HG03066 (cell line): ENCODE measurements around the gene HTT.
"Not testable (repeated sequence)": the region's sequence is repeated elsewhere in the genome, so short reads cannot be mapped to it uniquely, and the experiment has no call there.

Experiments
- ATAC-seq: cut with Tn5 transposase; IDR thresholded peaks from one replicate; pipeline ENCODE4 v1.9.1; 2021; ENCODE audit warnings: low read depth; ENCODE audit not compliant: unreplicated experiment

HTT gene

GRCh38 chr4:3044870-3045819, 29.3 kb upstream of the HTT start:
- no peak for ATAC-seq

GRCh38 chr4:3046162-3046561, 28.3 kb upstream of the HTT start:
- no peak for ATAC-seq

GRCh38 chr4:3046623-3047022, 27.9 kb upstream of the HTT start:
- ATAC-seq, result no peak

- peak; percentile 92 for ATAC-seq
These were observed 26.8 kb upstream of the HTT start for GRCh38 chr4:3047464-3048286.

GRCh38 chr4:3051141-3051897, 23.2 kb upstream of the HTT start:
- not testable (repeated sequence) for ATAC-seq

GRCh38 chr4:3054169-3054759, 20.2 kb upstream of the HTT start:
- no peak for ATAC-seq

GRCh38 chr4:3059943-3060342, 14.5 kb upstream of the HTT start:
- ATAC-seq, result no peak

- ATAC-seq, result no peak
These were observed 13.5 kb upstream of the HTT start for GRCh38 chr4:3060946-3061345.

- no peak for ATAC-seq
These were observed 12.0 kb upstream of the HTT start for GRCh38 chr4:3062471-3062870.

GRCh38 chr4:3065551-3065950, 8.9 kb upstream of the HTT start:
- ATAC-seq, result no peak

- ATAC-seq, result no peak
These were observed 7.6 kb upstream of the HTT start for GRCh38 chr4:3066836-3067400.

GRCh38 chr4:3067473-3068001, 6.9 kb upstream of the HTT start:
- no peak for ATAC-seq

GRCh38 chr4:3069661-3070199, 4.8 kb upstream of the HTT start:
- no peak for ATAC-seq

GRCh38 chr4:3070709-3071500, 3.6 kb upstream of the HTT start:
- no peak for ATAC-seq

GRCh38 chr4:3071811-3072210, 2.7 kb upstream of the HTT start:
- ATAC-seq, result no peak

- peak; percentile 19 for ATAC-seq
These were observed 1.1 kb upstream of the HTT start for GRCh38 chr4:3073158-3074077.

GRCh38 chr4:3074846-3075651, 568 bp downstream of the HTT start:
- no peak for ATAC-seq
